ENCODE results near the gene AQP12B.

Gene AQP12B

DNA sequence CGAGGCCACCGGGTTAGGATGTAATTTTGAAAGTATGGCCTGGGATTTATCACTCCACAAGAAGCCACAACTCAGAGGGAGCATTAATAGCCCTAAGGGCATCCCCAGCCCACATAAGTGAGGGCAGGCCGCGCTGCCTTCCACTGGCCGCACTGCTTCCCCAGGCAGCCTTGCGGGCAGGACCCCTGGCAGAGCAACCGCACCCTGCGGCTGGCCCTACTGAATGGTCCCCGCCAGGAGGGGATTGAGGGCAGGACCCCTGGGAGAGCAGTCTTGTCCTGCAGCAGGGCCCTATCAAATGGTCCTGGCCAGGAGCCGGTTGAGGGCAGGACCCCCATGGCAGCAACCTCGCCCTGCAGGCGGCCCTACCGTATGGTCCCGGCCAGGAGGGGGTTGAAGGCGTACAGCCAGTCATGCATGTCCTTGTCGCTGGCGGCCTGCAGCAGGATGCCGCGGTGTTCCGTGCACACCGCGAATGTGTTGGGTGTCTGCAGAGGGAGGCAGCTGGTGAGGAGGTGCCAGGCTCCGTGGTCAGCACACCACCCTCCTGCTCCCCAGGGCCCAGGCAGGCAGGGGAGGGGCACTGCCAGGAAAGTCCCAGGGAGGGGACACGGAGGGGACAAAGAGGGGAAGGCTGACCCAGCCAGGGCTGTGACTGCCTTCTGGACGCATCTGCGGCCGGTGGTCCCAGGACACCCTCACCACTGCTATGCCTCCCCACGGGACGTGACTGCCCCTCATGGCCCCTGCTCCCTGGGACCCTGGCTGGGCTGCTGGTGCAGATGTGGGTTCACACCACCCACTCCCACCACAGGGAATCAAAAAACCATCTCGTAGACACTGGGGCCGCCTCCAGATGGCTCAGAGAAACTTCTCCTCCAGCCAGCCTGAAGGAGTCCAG, 35.2 kb upstream of the AQP12B start:
- no peak for DNase-seq

DNA sequence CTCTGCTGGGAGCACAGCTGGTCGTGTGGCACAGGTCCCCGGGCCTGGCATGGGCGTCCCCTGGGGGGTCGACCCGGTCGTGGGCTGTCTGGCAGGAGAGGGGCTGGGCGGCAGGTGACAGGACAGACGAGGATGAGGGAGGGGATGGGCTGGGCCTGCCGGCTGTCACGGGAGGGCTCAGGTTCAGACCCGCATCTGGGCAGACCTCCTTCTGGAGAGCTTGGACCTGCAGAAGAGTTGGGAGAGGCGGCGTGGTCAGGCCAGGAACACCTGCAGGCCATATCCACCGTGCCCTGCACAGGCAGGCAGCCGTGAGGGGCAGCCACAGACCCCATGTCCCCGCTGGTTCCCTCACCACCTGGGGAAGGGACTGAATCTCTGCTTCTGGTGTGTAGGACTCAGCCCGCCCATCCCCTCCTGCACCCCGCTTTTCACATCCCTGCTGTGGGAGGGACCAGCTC, 34.5 kb upstream of the AQP12B start:
- DNase-seq, result no peak

GRCh38 chr2:240716130-240716798, 33.6 kb upstream of the AQP12B start:
- no peak for DNase-seq

DNA sequence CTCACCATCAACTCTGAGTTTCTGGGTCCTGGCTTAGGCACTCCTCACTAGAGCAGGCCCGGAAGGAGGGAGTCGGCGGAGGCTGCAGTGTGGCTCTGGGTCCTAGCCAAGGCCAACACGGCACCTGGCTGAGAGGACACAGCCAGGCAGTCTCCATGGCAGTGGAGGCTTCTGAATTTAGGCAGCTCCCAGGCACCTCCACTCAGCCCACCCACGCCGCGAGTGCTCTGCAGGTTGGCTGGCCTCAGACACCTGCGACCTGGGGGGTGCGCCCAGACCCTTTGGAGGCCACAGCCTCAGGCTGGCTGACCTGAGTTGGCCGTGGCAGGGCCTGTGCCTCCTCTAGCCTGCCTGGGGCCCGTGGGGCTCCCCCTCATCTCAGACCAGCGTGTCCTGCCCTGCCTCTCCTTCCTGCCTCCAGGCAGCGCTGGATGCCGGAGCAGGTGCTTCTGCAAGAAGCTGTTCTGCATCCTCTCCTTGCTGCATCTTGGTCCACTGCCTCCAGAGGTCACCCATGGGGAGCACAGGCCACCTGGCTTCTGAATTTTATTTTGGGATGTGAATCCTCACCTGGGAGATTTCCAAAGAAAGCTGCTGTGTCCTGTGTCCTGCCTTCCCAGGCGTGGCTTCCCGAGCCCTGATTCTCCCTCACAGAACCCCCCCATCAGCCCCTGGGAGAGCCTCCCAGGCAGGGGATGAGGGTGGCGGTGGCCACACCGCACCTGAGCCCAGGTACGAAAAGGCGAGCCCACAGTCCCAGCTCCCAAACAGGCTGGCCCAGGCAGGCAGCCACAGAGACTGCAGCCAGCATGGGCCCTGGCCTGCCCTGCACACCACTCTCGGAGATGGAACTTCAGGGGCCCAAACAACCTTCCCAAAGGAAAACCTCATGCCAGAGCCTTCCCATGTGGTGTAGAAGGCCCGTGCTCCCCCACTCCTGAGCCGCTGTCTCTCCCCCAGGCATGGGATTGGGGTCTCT, 32.4 kb upstream of the AQP12B start:
- peak in 1 of 3 experiments; percentile 35 for DNase-seq

DNA sequence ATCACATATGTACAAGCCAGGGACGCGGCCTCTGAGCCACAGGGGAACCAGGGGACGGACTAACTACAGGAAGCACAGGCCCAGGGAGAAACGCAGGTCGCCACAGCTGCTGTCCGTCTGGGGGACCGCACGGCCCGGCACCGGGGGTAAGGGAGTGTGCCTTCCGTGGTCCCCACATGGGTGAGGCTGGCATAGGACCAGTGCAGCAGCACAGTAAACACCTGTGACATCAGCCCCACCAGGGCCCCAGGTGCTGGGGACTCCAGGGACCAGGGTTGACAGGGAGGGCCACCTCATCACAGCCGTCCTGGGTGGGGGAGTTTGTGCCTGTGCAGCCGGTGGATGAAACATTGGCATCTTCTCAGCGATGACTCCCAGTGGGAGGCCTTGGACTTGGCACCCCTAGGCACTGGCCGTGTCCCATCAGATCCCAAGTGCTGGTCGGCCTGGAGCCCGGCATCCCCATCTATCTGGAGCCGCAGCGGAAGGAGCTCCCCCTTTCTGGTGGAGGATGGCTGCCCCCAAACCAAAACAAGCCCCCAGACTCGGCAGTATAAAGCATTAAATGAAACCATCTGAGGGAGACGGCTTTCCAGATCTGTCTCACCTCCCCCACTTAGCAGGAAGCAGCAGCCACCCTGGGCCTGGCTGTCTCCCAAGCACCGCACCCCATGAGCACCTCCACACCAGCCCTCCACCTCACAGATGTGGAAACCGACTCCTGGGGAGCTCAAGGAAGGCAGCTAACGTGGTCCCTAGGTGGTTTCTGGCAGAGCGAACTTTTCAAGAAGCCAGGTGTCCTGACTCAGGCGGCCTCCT, 31.5 kb upstream of the AQP12B start:
- peak in 2 of 3 experiments; percentile 34 for DNase-seq

DNA sequence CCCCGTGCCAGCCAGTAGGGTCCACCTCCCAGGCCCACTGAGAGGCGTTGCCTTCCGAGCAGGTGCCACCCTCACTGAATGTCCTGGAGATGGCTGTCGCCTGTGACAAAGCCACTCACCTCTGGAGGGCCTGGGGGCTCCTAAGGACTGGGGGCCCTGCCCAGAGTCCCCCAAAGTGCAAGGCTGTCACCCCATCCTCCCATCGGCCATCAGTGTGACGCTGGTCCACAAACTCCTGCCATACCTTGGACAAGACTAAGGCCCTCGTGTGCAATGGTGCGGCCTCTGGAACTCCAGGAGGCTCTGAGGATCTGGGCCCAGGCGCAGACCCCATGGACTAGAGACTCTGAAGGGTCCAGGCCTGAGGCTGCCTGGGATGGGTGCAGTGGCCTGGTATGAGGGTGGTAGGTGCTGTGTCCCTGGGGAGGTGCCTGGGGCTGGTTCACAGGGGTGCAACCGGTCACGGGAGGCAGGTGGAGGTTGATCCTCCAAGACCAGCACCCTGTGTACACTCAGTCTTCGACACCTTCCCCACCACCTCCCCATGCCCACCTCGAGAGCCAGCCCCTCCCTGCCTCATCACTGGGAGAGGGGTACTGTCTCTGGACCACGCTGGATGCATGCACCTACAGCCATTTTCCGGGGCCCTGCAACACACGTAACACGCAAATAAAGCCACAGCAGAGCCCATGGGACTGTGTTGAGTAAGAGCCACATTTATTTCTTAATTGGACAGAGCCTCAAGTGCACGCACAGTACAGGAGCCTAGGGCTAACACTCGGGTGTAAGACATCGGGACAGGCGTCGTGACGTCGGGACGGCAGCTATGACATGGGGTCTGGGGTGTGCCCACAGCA, 30.6 kb upstream of the AQP12B start:
- DNase-seq, result peak in 1 of 3 experiments; percentile 44

- no peak for DNase-seq
Observed at GRCh38 chr2:240712121-240712520, 29.4 kb upstream of the AQP12B start.

DNA sequence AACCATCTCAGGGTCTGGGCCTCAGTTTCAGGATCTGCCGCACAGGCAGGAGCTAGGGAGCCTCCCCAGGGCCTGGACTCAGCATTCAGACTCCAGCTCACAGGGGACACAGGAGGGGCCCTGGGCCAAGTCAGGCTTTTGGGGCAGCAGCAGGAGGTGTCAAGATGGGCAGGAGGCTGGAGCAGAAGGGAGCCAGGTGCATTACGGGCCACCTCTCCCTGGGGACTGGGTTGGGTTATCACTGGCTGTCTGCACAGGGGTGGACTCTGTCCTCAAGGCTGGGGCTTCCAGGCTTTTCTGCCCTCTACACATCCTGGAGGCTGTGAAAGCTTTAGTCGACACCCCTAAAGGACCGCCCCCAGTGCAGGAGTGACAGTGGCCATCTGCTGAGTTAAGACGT, 29.0 kb upstream of the AQP12B start:
- DNase-seq, result peak in 1 of 3 experiments; percentile 21

- DNase-seq, result peak in 1 of 3 experiments; percentile 21
Observed at GRCh38 chr2:240711296-240711695, 28.6 kb upstream of the AQP12B start.

DNA sequence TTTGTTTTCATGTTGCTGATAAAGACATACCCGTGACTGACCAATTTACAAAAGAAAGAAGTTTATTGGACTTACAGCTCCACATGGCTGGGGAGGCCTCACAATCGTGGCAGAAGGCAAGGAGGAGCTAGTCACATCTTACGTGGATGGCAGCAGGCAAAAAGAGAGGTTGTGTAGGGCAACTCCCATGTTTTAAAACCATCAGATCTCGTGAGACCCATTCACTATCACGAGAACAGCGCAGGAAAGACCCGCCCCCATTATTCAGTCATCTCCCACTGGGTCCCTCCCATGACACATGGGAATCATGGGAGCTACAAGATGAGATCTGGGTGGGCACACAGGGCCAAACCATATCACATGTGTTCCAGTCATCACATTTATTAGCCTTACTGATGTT, 25.8 kb upstream of the AQP12B start:
- DNase-seq, result no peak

DNA sequence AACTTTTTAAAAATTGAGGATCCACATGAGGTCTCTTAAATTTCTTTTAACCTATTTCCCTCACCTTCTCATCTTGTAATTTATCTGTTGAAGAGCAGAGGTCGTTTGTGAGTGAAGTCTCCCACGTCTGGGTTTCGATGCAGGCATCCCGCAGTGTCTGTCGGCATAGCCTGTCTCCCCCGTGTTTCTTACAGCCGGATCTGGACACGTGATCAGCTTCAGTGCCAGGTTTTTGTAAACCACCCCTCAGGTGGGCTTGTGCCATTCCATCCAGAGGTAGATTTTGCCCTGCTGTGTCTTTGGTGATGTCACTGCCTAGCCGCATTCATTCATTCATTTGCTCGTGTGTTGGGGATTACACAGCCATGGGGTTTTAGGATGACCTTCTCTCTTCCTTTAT, 25.1 kb upstream of the AQP12B start:
- no peak for DNase-seq

DNA sequence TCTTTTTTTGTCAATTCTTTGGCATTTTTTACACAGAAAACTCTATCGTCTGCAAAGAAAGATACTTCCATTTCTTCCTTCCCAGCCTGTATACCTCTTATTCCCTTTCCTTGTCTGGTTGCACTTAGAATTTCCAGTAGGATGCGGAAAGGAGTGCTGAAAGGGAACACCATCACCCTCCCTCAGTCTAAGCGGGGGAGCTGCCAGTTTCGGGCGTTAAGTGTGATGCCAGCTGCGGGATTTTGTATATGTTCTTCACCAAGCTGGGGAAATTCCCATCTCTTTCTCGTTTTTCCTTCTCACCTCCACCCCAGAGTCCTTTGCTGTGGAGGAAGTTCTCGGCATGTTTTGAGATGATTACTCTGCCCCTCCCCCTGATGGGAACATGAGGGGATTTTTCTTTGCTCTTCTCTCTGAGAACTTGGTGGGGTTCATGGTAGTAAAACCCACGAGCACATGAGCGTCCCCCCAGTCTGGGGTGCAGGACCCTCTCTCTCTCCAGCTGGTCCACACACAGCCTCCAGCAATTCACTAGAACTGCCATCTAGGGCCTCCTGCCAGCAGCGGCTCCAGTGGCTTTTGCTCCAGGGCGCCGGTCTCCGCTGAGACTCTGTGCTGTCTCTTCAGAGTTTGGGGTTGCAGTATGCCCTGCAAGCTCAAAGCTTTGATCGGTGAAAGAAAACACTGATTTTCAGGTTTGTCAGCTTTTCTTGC, 24.5 kb upstream of the AQP12B start:
- no peak for DNase-seq

DNA sequence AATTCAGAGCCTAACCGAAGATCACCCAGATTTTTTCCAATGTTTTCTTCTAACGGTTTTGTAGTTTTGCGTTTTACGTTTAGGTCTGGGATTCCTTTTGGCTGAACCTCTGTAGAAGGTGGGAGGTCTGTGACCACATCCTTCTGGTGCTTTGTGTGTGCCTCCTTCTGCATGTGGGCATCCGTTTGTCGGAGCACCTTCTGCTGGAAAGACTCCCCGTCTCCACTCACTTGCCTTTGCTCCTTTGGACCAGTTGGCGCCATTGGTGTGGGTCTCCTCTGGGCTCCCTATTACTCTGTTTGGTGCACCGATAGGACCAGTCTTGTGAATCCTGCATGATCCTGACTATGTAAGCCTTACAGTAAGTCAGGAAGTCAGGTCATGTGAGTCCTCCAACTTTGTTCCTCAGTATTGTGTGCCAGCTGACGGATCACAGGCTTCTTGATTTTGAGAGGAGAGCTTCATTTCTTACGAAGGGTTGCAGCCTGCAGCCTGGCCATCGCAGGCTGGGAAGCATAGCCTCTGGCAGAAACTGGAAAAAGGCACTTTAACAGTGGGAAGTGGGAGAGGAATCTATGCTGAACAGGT, 22.6 kb upstream of the AQP12B start:
- DNase-seq, result no peak

- DNase-seq, result peak in 1 of 3 experiments; percentile 25
Observed at GRCh38 chr2:240704651-240705050, 22.0 kb upstream of the AQP12B start.

- DNase-seq, result no peak
Observed at GRCh38 chr2:240703417-240704341, 21.0 kb upstream of the AQP12B start.

DNA sequence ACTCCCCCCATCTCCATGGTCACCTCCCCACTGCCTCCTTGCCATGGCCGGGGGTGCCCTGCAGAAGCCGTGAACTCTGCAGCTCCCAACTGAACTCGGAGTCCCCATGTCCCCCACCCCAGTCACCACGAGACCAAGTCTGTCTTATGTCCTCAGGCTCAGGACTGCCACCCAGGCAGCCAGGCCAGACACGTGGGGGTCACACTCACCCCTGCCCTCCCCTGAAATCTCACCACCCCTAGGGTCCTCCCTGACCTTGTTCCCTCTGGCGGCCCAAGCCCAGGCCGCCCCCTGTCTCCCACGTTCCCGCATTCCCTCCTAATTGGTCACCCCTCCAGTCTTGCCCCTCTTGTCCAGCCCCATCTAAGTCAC, 19.9 kb upstream of the AQP12B start:
- no peak for DNase-seq

GRCh38 chr2:240701736-240702639, 19.3 kb upstream of the AQP12B start:
- DNase-seq, result no peak
